Activated gamma-delta T cell treated with anti-CD3 and anti-CD28 coated beads, Interleukin-2, amount 50 U/mL, for 16 hours (primary cell): ENCODE measurements around the gene RIN3.
A peak's percentile ranks its signal among the peaks of the same experiment; 100 is the strongest.
"Not testable (repeated sequence)": the region's sequence is repeated elsewhere in the genome, so short reads cannot be mapped to it uniquely, and the experiment has no call there.

ENCODE experiments used
- DNase-seq: peaks from one replicate; pipeline ENCODE4 v3.0.0-alpha.2; 2020; ENCODE audit warnings: low read depth

RIN3 gene

GRCh38 chr14:92673601-92674150 is 160.1 kb downstream of the RIN3 start:
- DNase-seq, result no peak

GRCh38 chr14:92675421-92675820 is 161.8 kb downstream of the RIN3 start:
- DNase-seq, result no peak

- no peak for DNase-seq
These were observed 162.4 kb downstream of the RIN3 start for GRCh38 chr14:92675976-92676375.

- DNase-seq, result no peak
These were observed 163.0 kb downstream of the RIN3 start for GRCh38 chr14:92676403-92677086.

- peak; percentile 36 for DNase-seq
These were observed 163.6 kb downstream of the RIN3 start for GRCh38 chr14:92677087-92677668.

- DNase-seq, result no peak
These were observed 164.4 kb downstream of the RIN3 start for GRCh38 chr14:92677955-92678354.

GRCh38 chr14:92678766-92679165 is 165.2 kb downstream of the RIN3 start:
- DNase-seq, result no peak

GRCh38 chr14:92679246-92679645 is 165.7 kb downstream of the RIN3 start:
- no peak for DNase-seq

GRCh38 chr14:92680330-92680729 is 166.7 kb downstream of the RIN3 start:
- DNase-seq, result not testable (repeated sequence)

- peak; percentile 59 for DNase-seq
These were observed 167.4 kb downstream of the RIN3 start for GRCh38 chr14:92680781-92681650.

- DNase-seq, result no peak
These were observed 169.5 kb downstream of the RIN3 start for GRCh38 chr14:92683041-92683440.

- DNase-seq, result no peak
These were observed 171.4 kb downstream of the RIN3 start for GRCh38 chr14:92684801-92685560.

GRCh38 chr14:92685784-92686355 is 172.3 kb downstream of the RIN3 start:
- no peak for DNase-seq

- no peak for DNase-seq
These were observed 172.9 kb downstream of the RIN3 start for GRCh38 chr14:92686411-92686899.

GRCh38 chr14:92686900-92687427 is 173.4 kb downstream of the RIN3 start:
- DNase-seq, result peak; percentile 59

- DNase-seq, result no peak
These were observed 174.3 kb downstream of the RIN3 start for GRCh38 chr14:92687681-92688433.

- no peak for DNase-seq
These were observed 175.1 kb downstream of the RIN3 start for GRCh38 chr14:92688434-92689375.

GRCh38 chr14:92690171-92691011 is 176.8 kb downstream of the RIN3 start:
- no peak for DNase-seq
